Measurements from ENCODE around the gene HHAT. TPM values are rescaled to one million over a fixed set of nuclear protein-coding genes. Genes with fewer than 3 reads are reported as not detected.
"Not testable (repeated sequence)": the region's sequence is repeated elsewhere in the genome, so short reads cannot be mapped to it uniquely, and the experiment has no call there.

Gene HHAT
- total RNA-seq, 1 donor from 2014 or later: 4.7 TPM

DNA sequence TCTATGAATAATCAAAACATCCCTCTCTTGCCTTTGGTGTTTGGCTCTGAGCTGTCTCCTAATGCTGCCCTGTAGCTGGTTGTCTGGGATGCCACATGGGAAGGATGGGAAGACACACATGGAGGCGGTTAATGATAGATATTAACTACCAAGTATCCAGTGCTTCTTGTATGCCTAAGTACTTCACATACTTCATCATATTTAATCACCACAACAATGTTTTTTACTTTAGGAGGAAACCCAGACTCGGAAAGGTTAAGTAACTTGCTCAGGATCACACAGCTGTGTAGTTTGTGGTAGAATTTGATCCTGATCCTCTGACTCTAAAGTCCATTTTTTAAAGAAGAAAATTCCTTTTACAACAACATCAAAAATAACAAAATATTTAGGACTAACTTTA, 88.0 kb downstream of the HHAT start:
- Histone ChIP-seq H3K4me1 (ENCODE audit: control insufficient read depth in 3 of 3, insufficient read depth in 3 of 3, low read length in 3 of 3) (no peaks in the 10 kb centered on the region), H3K27ac (ENCODE audit: low read depth, low read length) (no peak overlapping the region), H3K4me3 (ENCODE audit: low read length in 3 of 3) (no peak overlapping the region), H3K36me3 (ENCODE audit: control insufficient read depth in 3 of 3, insufficient read depth in 3 of 3, low read length in 3 of 3) (no peaks in the 10 kb centered on the region), H3K27me3 (ENCODE audit: control insufficient read depth in 3 of 3, insufficient read depth in 3 of 3, low read length in 3 of 3) (no peaks in the 10 kb centered on the region), H3K9ac (ENCODE audit: low read depth in 1 of 3, low read length in 3 of 3) (no peak overlapping the region), H3K9me3 (ENCODE audit: control insufficient read depth in 3 of 3, low read length in 3 of 3) (no peaks in the 10 kb centered on the region)

DNA sequence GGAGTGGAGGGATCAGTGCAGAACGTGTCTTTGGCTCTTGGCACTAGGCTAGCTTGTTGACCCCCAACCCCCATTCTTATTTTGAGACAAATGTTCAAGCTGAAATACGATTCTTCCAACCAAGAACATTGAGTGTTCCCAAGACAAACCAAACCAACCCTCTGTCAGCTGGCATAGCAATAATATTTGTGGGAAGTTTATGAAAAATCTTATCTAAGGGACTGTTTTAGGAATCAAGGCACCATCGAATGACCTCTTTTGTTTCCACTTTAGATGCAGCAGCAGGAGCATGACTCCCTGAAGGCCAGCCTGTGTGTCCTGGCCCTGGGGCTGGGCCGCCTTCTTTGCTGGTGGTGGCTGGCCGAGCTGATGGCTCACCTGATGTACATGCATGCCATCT, 89.2 kb downstream of the HHAT start:
- Histone ChIP-seq H3K27me3 (ENCODE audit: control insufficient read depth in 3 of 3, insufficient read depth in 3 of 3, low read length in 3 of 3) (no peaks in the 10 kb centered on the region), H3K4me3 (ENCODE audit: low read length in 3 of 3) (no peak overlapping the region), H3K9ac (ENCODE audit: low read depth in 1 of 3, low read length in 3 of 3) (no peak overlapping the region), H3K9me3 (ENCODE audit: control insufficient read depth in 3 of 3, low read length in 3 of 3) (no peaks in the 10 kb centered on the region), H3K27ac (ENCODE audit: low read depth, low read length) (no peak overlapping the region), H3K4me1 (ENCODE audit: control insufficient read depth in 3 of 3, insufficient read depth in 3 of 3, low read length in 3 of 3) (no peaks in the 10 kb centered on the region), H3K36me3 (ENCODE audit: control insufficient read depth in 3 of 3, insufficient read depth in 3 of 3, low read length in 3 of 3) (no peaks in the 10 kb centered on the region)

DNA sequence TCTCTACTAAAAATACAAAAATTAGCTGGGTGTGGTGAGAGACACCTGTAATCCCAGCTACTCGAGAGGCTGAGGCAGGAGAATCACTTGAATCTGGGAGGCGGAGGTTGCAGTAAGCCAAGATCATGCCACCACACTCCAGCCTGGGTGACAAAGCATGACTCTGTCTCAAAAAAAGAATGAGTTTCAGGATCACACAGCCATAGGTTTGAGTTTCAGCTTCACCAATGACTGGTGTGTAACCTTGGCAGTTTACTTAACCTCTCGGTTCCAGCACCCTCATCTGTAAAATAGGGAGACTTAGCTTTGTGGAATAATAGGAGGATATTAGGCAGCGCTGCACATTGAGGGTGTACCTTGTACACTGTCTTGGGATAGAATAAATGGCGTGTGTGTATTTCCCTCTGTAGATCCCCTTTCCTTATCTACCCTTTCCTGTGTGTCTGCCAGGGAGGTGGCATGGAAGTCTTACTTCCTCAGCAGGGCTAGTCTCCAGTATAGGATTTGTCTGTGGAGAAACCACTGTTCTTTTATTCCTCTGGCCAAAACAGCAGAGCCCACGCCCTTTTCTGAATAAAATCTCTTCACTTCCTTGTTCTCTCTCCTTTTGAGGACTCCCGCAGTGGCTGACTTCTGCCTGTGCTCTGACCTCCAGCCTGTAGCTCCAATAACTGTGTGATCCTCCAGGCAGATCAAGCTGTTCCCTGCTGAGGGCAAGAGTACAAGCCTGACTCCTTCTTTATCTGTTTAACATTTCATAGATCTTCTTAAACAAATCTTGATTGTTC, 90.4 kb downstream of the HHAT start:
- H3K9me3 ChIP-seq (ENCODE audit: control insufficient read depth in 3 of 3, low read length in 3 of 3): peaks cover 0 to 2% (median 0%) of the 10 kb centered on the region in 3 donors
- H3K27ac ChIP-seq (ENCODE audit: low read depth, low read length): no peak overlapping the region
- H3K4me3 ChIP-seq (ENCODE audit: low read length in 3 of 3): no peak overlapping the region
- no peak overlapping the region for H3K9ac ChIP-seq (ENCODE audit: low read depth in 1 of 3, low read length in 3 of 3)
- no peaks in the 10 kb centered on the region for H3K4me1 ChIP-seq (ENCODE audit: control insufficient read depth in 3 of 3, insufficient read depth in 3 of 3, low read length in 3 of 3)
- H3K36me3 ChIP-seq (ENCODE audit: control insufficient read depth in 3 of 3, insufficient read depth in 3 of 3, low read length in 3 of 3): no peaks in the 10 kb centered on the region
- no peaks in the 10 kb centered on the region for H3K27me3 ChIP-seq (ENCODE audit: control insufficient read depth in 3 of 3, insufficient read depth in 3 of 3, low read length in 3 of 3)

DNA sequence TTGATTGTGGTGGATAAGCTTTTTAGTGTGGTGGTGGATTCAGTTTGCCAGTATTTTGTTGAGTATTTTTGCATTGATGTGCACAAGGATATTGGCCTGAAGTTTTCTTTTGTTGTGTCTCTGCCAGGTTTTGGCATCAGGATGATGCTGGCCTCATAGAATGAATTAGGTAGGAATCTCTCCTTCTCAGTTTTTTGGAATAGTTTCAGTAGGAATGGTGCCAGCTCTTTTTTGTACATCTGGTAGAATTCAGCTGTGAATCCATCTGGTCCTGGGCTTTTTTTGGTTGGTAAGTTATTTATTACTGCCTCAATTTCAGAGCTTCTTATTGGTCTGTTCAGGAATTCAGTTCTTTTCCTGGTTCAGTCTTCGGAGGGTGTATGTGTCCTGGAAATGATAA, 98.0 kb downstream of the HHAT start:
- H3K9ac ChIP-seq (ENCODE audit: low read depth in 1 of 3, low read length in 3 of 3); H3K9me3 ChIP-seq (ENCODE audit: control insufficient read depth in 3 of 3, low read length in 3 of 3); H3K4me3 ChIP-seq (ENCODE audit: low read length in 3 of 3); H3K27me3 ChIP-seq (ENCODE audit: control insufficient read depth in 3 of 3, insufficient read depth in 3 of 3, low read length in 3 of 3); H3K36me3 ChIP-seq (ENCODE audit: control insufficient read depth in 3 of 3, insufficient read depth in 3 of 3, low read length in 3 of 3); H3K4me1 ChIP-seq (ENCODE audit: control insufficient read depth in 3 of 3, insufficient read depth in 3 of 3, low read length in 3 of 3); H3K27ac ChIP-seq (ENCODE audit: low read depth, low read length): not testable (repeated sequence)

DNA sequence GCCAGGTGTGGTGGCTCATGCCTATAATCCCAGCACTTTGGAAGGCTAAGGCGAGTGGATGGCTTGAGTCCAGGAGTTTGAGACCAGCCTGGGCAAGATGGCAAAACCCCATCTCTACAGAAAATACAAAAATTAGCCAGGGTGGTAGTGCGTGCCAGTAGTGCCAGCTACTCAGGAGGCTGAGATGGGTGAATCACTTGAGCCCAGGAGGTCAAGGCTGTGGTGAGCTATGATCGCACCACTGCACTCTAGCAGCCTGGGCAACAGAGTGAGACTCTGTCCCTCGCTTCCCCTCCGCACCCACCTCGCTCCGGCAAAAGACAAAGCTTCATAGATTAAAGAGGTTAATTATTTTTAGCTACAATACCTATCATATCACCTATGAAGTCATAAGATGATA, 100.0 kb downstream of the HHAT start:
- Histone ChIP-seq H3K4me1 (ENCODE audit: control insufficient read depth in 3 of 3, insufficient read depth in 3 of 3, low read length in 3 of 3) (no peaks in the 10 kb centered on the region), H3K9me3 (ENCODE audit: control insufficient read depth in 3 of 3, low read length in 3 of 3) (peaks cover 0 to 1% (median 0%) of the 10 kb centered on the region in 3 donors), H3K36me3 (ENCODE audit: control insufficient read depth in 3 of 3, insufficient read depth in 3 of 3, low read length in 3 of 3) (no peaks in the 10 kb centered on the region), H3K27me3 (ENCODE audit: control insufficient read depth in 3 of 3, insufficient read depth in 3 of 3, low read length in 3 of 3) (no peaks in the 10 kb centered on the region), H3K9ac (ENCODE audit: low read depth in 1 of 3, low read length in 3 of 3) (no peak overlapping the region), H3K4me3 (ENCODE audit: low read length in 3 of 3) (no peak overlapping the region), H3K27ac (ENCODE audit: low read depth, low read length) (no peak overlapping the region)

DNA sequence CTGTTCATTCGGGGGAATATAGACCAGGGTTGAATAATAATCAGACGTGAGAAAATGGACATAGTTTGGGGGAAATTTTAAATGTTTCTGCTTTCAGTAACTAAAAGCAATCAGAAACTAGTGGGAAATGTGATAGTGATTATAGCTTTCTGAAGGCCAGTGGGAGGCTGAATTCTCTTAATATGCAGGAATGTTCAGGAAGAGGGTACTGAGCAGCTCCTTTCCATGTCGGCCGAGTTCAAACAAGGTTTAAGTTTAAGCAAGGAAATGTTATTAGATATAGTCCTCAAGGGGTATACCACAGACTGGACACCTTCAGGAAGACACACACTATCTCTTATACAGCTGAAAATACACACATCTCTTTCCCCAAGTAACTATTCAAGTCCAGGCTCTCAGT, 105.5 kb downstream of the HHAT start:
- no peaks in the 10 kb centered on the region for H3K9me3 ChIP-seq (ENCODE audit: control insufficient read depth in 3 of 3, low read length in 3 of 3)
- H3K4me3 ChIP-seq (ENCODE audit: low read length in 3 of 3): no peak overlapping the region
- H3K36me3 ChIP-seq (ENCODE audit: control insufficient read depth in 3 of 3, insufficient read depth in 3 of 3, low read length in 3 of 3): no peaks in the 10 kb centered on the region
- no peak overlapping the region for H3K9ac ChIP-seq (ENCODE audit: low read depth in 1 of 3, low read length in 3 of 3)
- no peaks in the 10 kb centered on the region for H3K27me3 ChIP-seq (ENCODE audit: control insufficient read depth in 3 of 3, insufficient read depth in 3 of 3, low read length in 3 of 3)
- no peaks in the 10 kb centered on the region for H3K4me1 ChIP-seq (ENCODE audit: control insufficient read depth in 3 of 3, insufficient read depth in 3 of 3, low read length in 3 of 3)
- no peak overlapping the region for H3K27ac ChIP-seq (ENCODE audit: low read depth, low read length)

DNA sequence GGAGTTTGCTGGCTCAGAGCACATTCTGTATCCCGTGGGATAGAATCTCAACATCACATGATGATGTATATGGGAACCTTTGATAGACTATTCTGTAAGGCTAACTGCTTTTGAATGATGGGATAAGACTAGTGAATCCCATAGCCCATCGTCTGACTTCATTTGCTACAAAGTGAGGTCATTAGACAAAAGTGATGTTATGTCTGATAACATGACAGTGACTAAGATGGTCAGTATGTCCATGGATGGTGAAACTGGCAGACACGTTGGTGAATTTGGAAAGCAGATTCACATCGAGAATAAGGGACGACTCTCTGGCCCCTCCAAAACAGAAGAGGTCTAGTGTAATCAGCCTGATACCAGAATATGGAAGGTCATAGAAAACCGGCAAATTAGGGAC, 108.4 kb downstream of the HHAT start:
- no peaks in the 10 kb centered on the region for H3K4me1 ChIP-seq (ENCODE audit: control insufficient read depth in 3 of 3, insufficient read depth in 3 of 3, low read length in 3 of 3)
- no peak overlapping the region for H3K4me3 ChIP-seq (ENCODE audit: low read length in 3 of 3)
- H3K9ac ChIP-seq (ENCODE audit: low read depth in 1 of 3, low read length in 3 of 3): no peak overlapping the region
- no peaks in the 10 kb centered on the region for H3K9me3 ChIP-seq (ENCODE audit: control insufficient read depth in 3 of 3, low read length in 3 of 3)
- no peaks in the 10 kb centered on the region for H3K27me3 ChIP-seq (ENCODE audit: control insufficient read depth in 3 of 3, insufficient read depth in 3 of 3, low read length in 3 of 3)
- H3K36me3 ChIP-seq (ENCODE audit: control insufficient read depth in 3 of 3, insufficient read depth in 3 of 3, low read length in 3 of 3): no peaks in the 10 kb centered on the region
- H3K27ac ChIP-seq (ENCODE audit: low read depth, low read length): no peak overlapping the region

DNA sequence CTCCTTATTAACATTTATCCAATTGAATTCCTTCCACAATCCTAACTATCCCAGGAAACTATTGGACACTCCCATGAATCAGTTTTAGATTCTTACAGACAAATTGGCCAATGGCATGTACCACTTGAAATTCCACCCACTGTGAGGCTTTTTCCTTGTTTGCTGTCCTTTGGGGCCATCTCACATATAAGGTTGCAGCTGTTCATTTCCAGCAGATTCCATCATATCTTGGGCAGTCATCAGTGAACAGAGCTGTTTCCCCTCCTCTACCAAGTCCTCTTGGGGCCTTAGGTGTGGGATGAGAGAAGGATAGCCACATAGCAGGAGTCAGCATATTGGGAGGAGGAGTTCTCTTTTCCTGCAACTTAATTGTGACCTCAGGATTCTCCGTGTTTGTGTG, 109.1 kb downstream of the HHAT start:
- Histone ChIP-seq H3K4me3 (ENCODE audit: low read length in 3 of 3) (no peak overlapping the region), H3K9me3 (ENCODE audit: control insufficient read depth in 3 of 3, low read length in 3 of 3) (no peaks in the 10 kb centered on the region), H3K36me3 (ENCODE audit: control insufficient read depth in 3 of 3, insufficient read depth in 3 of 3, low read length in 3 of 3) (no peaks in the 10 kb centered on the region), H3K27ac (ENCODE audit: low read depth, low read length) (no peak overlapping the region), H3K9ac (ENCODE audit: low read depth in 1 of 3, low read length in 3 of 3) (no peak overlapping the region), H3K4me1 (ENCODE audit: control insufficient read depth in 3 of 3, insufficient read depth in 3 of 3, low read length in 3 of 3) (no peaks in the 10 kb centered on the region), H3K27me3 (ENCODE audit: control insufficient read depth in 3 of 3, insufficient read depth in 3 of 3, low read length in 3 of 3) (no peaks in the 10 kb centered on the region)

DNA sequence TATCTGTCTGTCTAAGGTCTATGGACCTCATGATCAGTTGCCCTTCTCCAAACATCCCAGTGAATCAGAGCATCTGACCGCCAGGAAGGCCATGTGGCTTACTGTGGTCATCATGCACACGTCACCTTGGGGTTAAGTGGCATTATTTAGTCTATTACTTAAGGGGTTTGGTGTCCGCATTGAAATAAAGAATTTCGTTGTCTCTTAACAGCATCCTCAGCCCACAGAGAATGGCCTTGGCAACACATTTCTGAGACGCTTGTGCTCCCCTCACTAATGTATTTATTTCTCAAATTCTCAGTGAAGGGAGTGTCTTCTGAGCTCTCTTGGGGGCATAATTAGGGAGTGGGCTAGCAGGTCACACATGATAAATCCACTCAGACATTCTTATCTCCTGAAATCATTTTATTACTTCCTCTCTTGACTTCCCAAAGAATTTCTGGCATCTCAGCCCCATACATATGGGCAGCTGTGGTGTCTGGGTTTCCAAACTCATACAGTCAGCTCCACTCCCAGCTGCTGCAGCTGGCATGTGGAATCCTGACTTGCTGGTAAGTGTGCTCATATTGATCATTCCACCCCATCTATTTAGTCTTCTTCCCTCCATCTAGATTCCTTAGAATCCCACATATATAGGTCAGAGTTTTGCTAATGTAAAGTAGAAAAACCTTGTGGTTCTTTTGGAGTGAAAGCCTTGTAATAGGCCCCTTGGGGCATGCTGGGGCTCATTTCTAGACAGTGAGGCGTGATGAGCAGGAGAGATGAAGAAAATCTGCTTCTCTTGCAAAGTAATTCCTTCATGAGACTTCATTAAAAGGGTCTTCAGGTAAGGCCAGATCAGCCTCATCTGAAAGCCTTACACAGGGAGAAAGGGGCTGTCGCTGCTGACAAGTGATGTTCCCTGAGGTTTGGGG, 110.5 kb downstream of the HHAT start:
- no peak overlapping the region for H3K9ac ChIP-seq (ENCODE audit: low read depth in 1 of 3, low read length in 3 of 3)
- H3K4me1 ChIP-seq (ENCODE audit: control insufficient read depth in 3 of 3, insufficient read depth in 3 of 3, low read length in 3 of 3): no peaks in the 10 kb centered on the region
- H3K36me3 ChIP-seq (ENCODE audit: control insufficient read depth in 3 of 3, insufficient read depth in 3 of 3, low read length in 3 of 3): no peaks in the 10 kb centered on the region
- no peaks in the 10 kb centered on the region for H3K9me3 ChIP-seq (ENCODE audit: control insufficient read depth in 3 of 3, low read length in 3 of 3)
- H3K27me3 ChIP-seq (ENCODE audit: control insufficient read depth in 3 of 3, insufficient read depth in 3 of 3, low read length in 3 of 3): no peaks in the 10 kb centered on the region
- no peak overlapping the region for H3K4me3 ChIP-seq (ENCODE audit: low read length in 3 of 3)
- H3K27ac ChIP-seq (ENCODE audit: low read depth, low read length): no peak overlapping the region

DNA sequence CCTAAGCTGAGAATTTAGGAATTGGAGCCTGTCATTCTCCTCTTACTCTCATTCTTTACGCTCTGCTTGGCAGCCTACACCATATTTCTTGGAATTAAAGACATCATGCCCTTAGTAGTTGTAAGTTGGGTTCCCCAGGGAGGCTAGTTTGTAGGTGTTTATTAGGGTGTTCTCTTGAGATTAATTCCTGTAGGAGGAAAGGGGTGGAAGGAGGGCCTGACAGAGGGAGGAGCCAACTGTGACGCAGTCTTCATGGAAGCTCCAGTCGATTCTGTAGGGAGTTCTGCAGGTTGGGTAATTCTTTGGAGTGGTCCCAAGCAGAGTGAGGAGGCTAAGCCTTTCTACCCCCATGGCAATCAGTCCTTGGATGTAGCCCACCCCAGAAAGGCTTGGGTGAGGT, 111.4 kb downstream of the HHAT start:
- Histone ChIP-seq H3K4me3 (ENCODE audit: low read length in 3 of 3) (no peak overlapping the region), H3K9ac (ENCODE audit: low read depth in 1 of 3, low read length in 3 of 3) (no peak overlapping the region), H3K27me3 (ENCODE audit: control insufficient read depth in 3 of 3, insufficient read depth in 3 of 3, low read length in 3 of 3) (no peaks in the 10 kb centered on the region), H3K9me3 (ENCODE audit: control insufficient read depth in 3 of 3, low read length in 3 of 3) (no peaks in the 10 kb centered on the region), H3K4me1 (ENCODE audit: control insufficient read depth in 3 of 3, insufficient read depth in 3 of 3, low read length in 3 of 3) (no peaks in the 10 kb centered on the region), H3K36me3 (ENCODE audit: control insufficient read depth in 3 of 3, insufficient read depth in 3 of 3, low read length in 3 of 3) (no peaks in the 10 kb centered on the region), H3K27ac (ENCODE audit: low read depth, low read length) (no peak overlapping the region)

All from skeletal muscle tissue (tissue), 4 donors.